ENCODE measurements around the gene STKLD1.

The STKLD1 gene

GRCh38 chr9:133339641-133340040, 36.5 kb upstream of the STKLD1 start:
- POLR2A ChIA-PET (ENCODE audit: low non-redundant PET), result no interaction called here
- no peak for TF ChIP-seq CTCF (conservative IDR thresholded peaks at IDR 0.05; ENCODE audit: low read depth)
- H3K27ac ChIP-seq, result peak overlapping the region; percentile 21; the same call in 1 of the 2 replicates
- CTCF ChIA-PET, result interaction anchor here (0.6 to 1.1 kb wide), 3 partner anchors 10 to 140 kb away, joined by 3 read pairs; no protein-coding TSS in a partner anchor
- DNase-seq (ENCODE audit: low spot score), result no peak

- POLR2A ChIA-PET (ENCODE audit: low non-redundant PET), result no interaction called here
- TF ChIP-seq CTCF (conservative IDR thresholded peaks at IDR 0.05; ENCODE audit: low read depth), result no peak
- H3K27ac ChIP-seq, result peak overlapping the region; percentile 21; the same call in 1 of the 2 replicates
- CTCF ChIA-PET, result interaction anchor here (0.7 to 1.1 kb wide), 2 partner anchors 10 to 141 kb away, joined by 3 read pairs; no protein-coding TSS in a partner anchor
- DNase-seq (ENCODE audit: low spot score), result no peak
Measured at GRCh38 chr9:133340256-133340655, 35.9 kb upstream of the STKLD1 start.

- H3K27ac ChIP-seq, result peak overlapping the region; percentile 21
- DNase-seq (ENCODE audit: low spot score), result no peak
- CTCF ChIA-PET, result interaction anchor here (0.6 to 1.4 kb wide), 2 partner anchors 19 to 145 kb away, joined by 4 read pairs; no protein-coding TSS in a partner anchor
- TF ChIP-seq CTCF (conservative IDR thresholded peaks at IDR 0.05; ENCODE audit: low read depth), result no peak
- POLR2A ChIA-PET (ENCODE audit: low non-redundant PET), result no interaction called here
Measured at GRCh38 chr9:133340916-133341315, 35.2 kb upstream of the STKLD1 start.

GRCh38 chr9:133341369-133342068, 34.6 kb upstream of the STKLD1 start:
- no peak for TF ChIP-seq CTCF (conservative IDR thresholded peaks at IDR 0.05; ENCODE audit: low read depth)
- ChIA-PET CTCF (interaction anchor here (0.5 to 2.0 kb wide), 7 partner anchors 9 to 145 kb away, joined by 3 to 11 read pairs (median 3); partner anchors contain the start of genes SURF1 and SURF2), POLR2A (ENCODE audit: low non-redundant PET) (no interaction called here)
- no peak for DNase-seq (ENCODE audit: low spot score)
- H3K27ac ChIP-seq, result peak overlapping the region; percentile 21

- peak overlapping the region; percentile 21 for H3K27ac ChIP-seq
- DNase-seq (ENCODE audit: low spot score), result no peak
- ChIA-PET POLR2A (ENCODE audit: low non-redundant PET) (no interaction called here), CTCF (interaction anchor here (0.5 to 2.0 kb wide), 7 partner anchors 8 to 144 kb away, joined by 3 to 11 read pairs (median 3); partner anchors contain the start of genes SURF1 and SURF2)
- no peak for TF ChIP-seq CTCF (conservative IDR thresholded peaks at IDR 0.05; ENCODE audit: low read depth)
Measured at GRCh38 chr9:133342069-133342406, 34.1 kb upstream of the STKLD1 start.

GRCh38 chr9:133342570-133342969, 33.6 kb upstream of the STKLD1 start:
- CTCF ChIA-PET, result interaction anchor here (0.7 to 2.0 kb wide), 6 partner anchors 13 to 157 kb away, joined by 3 to 11 read pairs (median 4); partner anchors contain the start of genes SURF1 and SURF2
- POLR2A ChIA-PET (ENCODE audit: low non-redundant PET), result interaction anchor here (0.6 kb wide), 1 partner anchor 8 kb away, joined by 3 read pairs; no protein-coding TSS in a partner anchor
- peak overlapping the region; percentile 21 for H3K27ac ChIP-seq
- no peak for DNase-seq (ENCODE audit: low spot score)
- no peak for TF ChIP-seq CTCF (conservative IDR thresholded peaks at IDR 0.05; ENCODE audit: low read depth)
